Heart left ventricle (tissue), 16 donors: ENCODE data around the gene USP34. TPM values are rescaled to one million over a fixed set of nuclear protein-coding genes. Genes with fewer than 3 reads are reported as not detected.

Experiments
- ATAC-seq, 4 donors: fragments of 200-7000 bp; cut with Tn5 transposase; one replicate each; pipeline ENCODE4 v1.9.1; 2020 to 2022; ENCODE audit warnings: moderate library complexity in 4 of 4, mild to moderate bottlenecking in 3 of 4, moderate number of reproducible peaks in 1 of 4
- DNase-seq, 5 donors: peaks; one replicate each; pipeline ENCODE4 v3.0.0-alpha.2; 2020
- H3K27ac ChIP-seq, 12 donors: fragments of 200-600 bp; sonication (generic) in 4 of 12; one replicate each; pipeline versions ENCODE4 v1.5.0 to v1.8.0; 2016 to 2022; ENCODE audit warnings: mild to moderate bottlenecking in 2 of 12
- H3K27me3 ChIP-seq, 9 donors: fragments of 200-600 bp; sonication (generic) in 2 of 9; one replicate each; pipeline versions ENCODE4 v1.5.1 to v1.8.0; 2016 to 2022; ENCODE audit warnings: mild to moderate bottlenecking in 3 of 9
- H3K36me3 ChIP-seq, 9 donors: fragments of 200-600 bp; sonication (generic) in 2 of 9; one replicate each; pipeline versions ENCODE4 v1.5.0 to v1.8.0; 2018 to 2022; ENCODE audit warnings: mild to moderate bottlenecking in 2 of 9
- H3K4me1 ChIP-seq, 12 donors: fragments of 200-600 bp; sonication (generic) in 4 of 12; one replicate each; pipeline versions ENCODE4 v1.5.0 to v1.8.0; 2016 to 2022; ENCODE audit warnings: mild to moderate bottlenecking in 3 of 12
- H3K4me3 ChIP-seq, 12 donors: fragments of 200-600 bp; sonication (generic) in 4 of 12; one replicate each; pipeline versions ENCODE4 v1.5.0 to v1.8.0; 2017 to 2022; ENCODE audit warnings: mild to moderate bottlenecking in 9 of 12, moderate library complexity in 4 of 12
- H3K9me3 ChIP-seq, 12 donors: fragments of 200-600 bp; sonication (generic) in 4 of 12; one replicate each; pipeline versions ENCODE4 v1.5.0 to v1.8.0; 2016 to 2022; ENCODE audit warnings: mild to moderate bottlenecking in 1 of 12
- POLR2A ChIP-seq, 2 donors: fragments of 450-650 bp; IDR thresholded peaks; one replicate each; pipeline ENCODE4 v1.6.1; 2017; ENCODE audit warnings: antibody characterized with exemption in 2 of 2, mild to moderate bottlenecking in 2 of 2, moderate library complexity in 2 of 2
- WGBS, 4 donors: extraction: QIAGEN DNeasy Blood & Tissue Kit in 2 of 4; methylation state at CpG; one replicate each; pipeline versions ENCODE4 v1.1.5 to v1.1.7; 2013 to 2018; 5-methylcytosine and 5-hydroxymethylcytosine counted together
- intact Hi-C, 10 donors: fragments of 100-400 bp; cut with DNase I; formaldehyde crosslinking; loops; one replicate each; pipeline versions ENCODE4 v1.11.1 to v1.14.2; 2022
- polyA plus RNA-seq, 2 donors: library from polyadenylated mRNA; stranded (reverse); fragments of 200-250 nt; gene quantifications; one replicate each; pipeline ENCODE4 v1.2.3, GENCODE V29; 2013
- total RNA-seq, 9 donors: library from RNA; depleted of rRNA in 2 of 9; stranded (reverse); fragments of >200 nt in 2 of 9; fragmentation: NEBNext Ultra II Directional in 3 of 9; extraction: Animal tissue kit (Norgen Biotek cat#: 25700) in 3 of 9; gene quantifications; one replicate each; pipeline versions ENCODE4 v1.1.0 to v1.2.4, GENCODE V29; 2016 to 2023
- TF ChIP-seq, protein P1 (sequence below), 12 donors: fragments of 200-600 bp; sonication (generic) in 4 of 12; IDR thresholded peaks; one replicate each; pipeline versions ENCODE4 v1.5.0 to v1.8.0; 2018 to 2022; ENCODE audit warnings: antibody characterized with exemption in 12 of 12, mild to moderate bottlenecking in 5 of 12
- donor health status: ischemic (EF 13 %, LVEDD 7.1; RV severe dilation, severe dysfunction).
- donor health status: healthy with polysubstance abuse.
- donor health status: DM: no; HTN: yes; CAD: no.
- donor health status: DM: no; HTN: no; CAD: no.
- donor health status: ischemic (EF 25% LVEDD 6.9; RV normal size, moderate dysfunction).
- donor health status: ischemic (EF 25% LVEDD 5.7; RV mildly dilated, moderate dysfunction).
- donor health status: healthy.
- donor health status: DM: yes; HTN: yes; CAD: no.
- donor health status: ischemic (EF 35%, LVEDD 5.7; RV mildly dilated, moderate dysfunction).
- donor health status: nonischemic (EF 11% LVEDD 7.7; RV severe dilation, severe dysfunction).
- donor health status: DM: yes; HTN: yes; CAD: no.
- donor health status: PGD.
- donor health status: ischemic (EF 29% LVEDD 5.4; RV normal size, mild dysfunction).
- donor health status: nonischemic (EF 23%, LVEDD 6.1; RV moderate dilation, normal function).

Gene USP34
- total and polyA plus RNA-seq, 11 donors = 33.3 to 82.8 (median 60.6) TPM

DNA sequence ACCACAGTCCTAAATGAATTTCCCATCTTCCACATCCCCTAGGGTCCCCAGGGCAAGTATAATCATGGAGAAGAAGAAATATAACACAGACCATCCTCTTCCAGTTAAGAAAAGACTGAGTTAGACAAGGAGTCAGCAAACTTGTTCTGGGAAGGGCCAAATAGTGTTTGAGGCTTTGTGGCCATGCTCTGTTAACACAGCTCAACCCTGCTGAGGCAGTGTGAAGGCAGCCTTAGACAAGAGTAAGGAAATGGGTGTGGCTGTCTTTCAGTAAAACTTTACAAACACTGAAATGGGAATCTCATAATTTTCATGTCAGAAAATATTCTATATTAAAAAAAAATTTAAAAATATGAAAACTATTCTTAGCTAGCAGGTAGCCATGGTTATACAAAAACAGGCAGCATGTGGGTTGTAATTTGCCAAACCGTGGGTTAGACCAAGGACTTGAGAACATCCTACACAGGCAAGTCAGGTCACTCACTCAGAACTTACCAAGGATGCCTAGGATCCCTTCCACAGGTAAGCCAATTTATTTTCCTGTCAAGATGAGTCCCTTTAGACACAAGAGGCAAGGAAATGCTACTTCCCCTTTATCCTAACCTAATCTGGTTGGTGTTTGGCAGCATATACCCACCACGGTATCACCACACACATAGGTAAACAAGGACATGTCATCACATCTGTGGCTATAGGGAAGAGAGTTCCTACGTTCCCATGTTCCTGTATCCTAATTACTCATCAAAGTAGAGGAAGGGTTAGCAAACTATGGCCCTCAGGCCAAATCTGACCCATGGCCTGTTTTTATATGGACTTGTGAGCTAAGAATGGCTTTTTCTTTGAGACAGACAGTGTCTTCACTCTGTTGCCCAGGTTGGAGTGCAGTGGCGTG is 277.0 kb downstream of the USP34 start:
- intact Hi-C loops = no loop called here
- Histone ChIP-seq H3K9me3 (no peaks in the 10 kb centered on the region), H3K27me3 (no peaks in the 10 kb centered on the region), H3K4me1 (peaks cover 0 to 12% (median 5%) of the 10 kb centered on the region in 12 donors), H3K27ac (peak overlapping the region in 1 of 12 donors; percentile 28), H3K4me3 (no peak overlapping the region), H3K36me3 (peaks cover 2 to 73% (median 65%) of the 10 kb centered on the region in 9 donors)
- TF ChIP-seq POLR2A (IDR thresholded peaks at IDR 0.05) = no peak
- TF ChIP-seq, protein P1, sequence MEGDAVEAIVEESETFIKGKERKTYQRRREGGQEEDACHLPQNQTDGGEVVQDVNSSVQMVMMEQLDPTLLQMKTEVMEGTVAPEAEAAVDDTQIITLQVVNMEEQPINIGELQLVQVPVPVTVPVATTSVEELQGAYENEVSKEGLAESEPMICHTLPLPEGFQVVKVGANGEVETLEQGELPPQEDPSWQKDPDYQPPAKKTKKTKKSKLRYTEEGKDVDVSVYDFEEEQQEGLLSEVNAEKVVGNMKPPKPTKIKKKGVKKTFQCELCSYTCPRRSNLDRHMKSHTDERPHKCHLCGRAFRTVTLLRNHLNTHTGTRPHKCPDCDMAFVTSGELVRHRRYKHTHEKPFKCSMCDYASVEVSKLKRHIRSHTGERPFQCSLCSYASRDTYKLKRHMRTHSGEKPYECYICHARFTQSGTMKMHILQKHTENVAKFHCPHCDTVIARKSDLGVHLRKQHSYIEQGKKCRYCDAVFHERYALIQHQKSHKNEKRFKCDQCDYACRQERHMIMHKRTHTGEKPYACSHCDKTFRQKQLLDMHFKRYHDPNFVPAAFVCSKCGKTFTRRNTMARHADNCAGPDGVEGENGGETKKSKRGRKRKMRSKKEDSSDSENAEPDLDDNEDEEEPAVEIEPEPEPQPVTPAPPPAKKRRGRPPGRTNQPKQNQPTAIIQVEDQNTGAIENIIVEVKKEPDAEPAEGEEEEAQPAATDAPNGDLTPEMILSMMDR (IDR thresholded peaks at IDR 0.05) = no peak
- 69 to 80% (median 76%) methylated on average over 4 of the region's 4 CpGs for WGBS, 4 donors
- DNase-seq (no peak), ATAC-seq (peak in 1 of 4 donors; percentile 8)

DNA sequence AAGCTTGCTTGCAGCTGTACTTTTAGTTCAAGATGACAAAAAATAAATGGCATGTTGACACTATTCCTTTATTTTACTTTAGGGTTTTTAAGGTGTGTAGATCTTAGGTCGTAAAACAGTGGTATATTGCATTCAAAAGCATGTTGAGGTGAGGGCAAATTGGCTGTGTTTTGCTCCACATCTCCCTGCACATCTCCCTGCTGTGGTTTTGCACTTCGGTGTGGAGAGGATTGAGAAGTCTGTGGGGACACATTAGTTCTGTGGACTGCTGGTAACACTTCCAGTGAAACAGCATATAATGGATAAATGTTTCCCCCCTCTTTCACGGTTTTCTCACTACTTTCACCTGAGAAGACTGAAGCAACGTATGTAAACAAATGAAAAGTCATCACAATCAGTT is 283.8 kb downstream of the USP34 start:
- no peak for TF ChIP-seq POLR2A (IDR thresholded peaks at IDR 0.05)
- TF ChIP-seq, protein P1 (IDR thresholded peaks at IDR 0.05) = no peak
- intact Hi-C loops = no loop called here
- peaks cover 2 to 100% (median 98%) of the 10 kb centered on the region in 9 donors for H3K36me3 ChIP-seq
- H3K9me3 ChIP-seq = no peaks in the 10 kb centered on the region
- no peak overlapping the region for H3K4me3 ChIP-seq
- no peak for DNase-seq
- H3K4me1 ChIP-seq = peaks cover 0 to 8% (median 3%) of the 10 kb centered on the region in 12 donors
- H3K27me3 ChIP-seq = no peaks in the 10 kb centered on the region
- ATAC-seq = no peak
- H3K27ac ChIP-seq = no peak overlapping the region
- WGBS, 4 donors = 86 to 93% (median 91%) methylated on average over 4 of the region's 4 CpGs

DNA sequence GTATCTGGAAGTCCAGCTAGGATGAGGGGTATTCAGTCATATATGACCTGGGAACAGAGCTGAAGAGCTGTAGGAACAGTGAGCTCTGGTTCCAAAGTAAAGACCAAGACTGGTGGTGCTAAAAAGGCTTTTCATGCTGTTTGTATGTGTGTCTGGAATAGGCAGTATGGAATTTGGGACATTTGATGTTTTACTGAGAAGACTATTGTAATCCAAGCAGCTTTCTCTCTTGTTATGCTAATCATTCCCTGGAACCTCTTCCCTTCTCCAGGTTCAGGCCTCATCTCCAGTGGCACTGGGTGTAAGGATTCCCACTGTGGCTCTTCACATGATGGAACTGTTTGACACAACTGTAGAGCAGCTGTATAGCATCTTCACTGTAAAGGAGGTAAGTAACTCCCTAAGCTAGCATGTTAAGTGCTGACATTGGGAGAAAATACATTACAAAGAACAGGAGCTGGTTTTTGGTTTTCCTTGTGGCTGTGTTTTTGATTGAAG is 285.6 kb downstream of the USP34 start:
- Histone ChIP-seq H3K27me3 (no peaks in the 10 kb centered on the region), H3K4me3 (no peak overlapping the region), H3K9me3 (no peaks in the 10 kb centered on the region), H3K27ac (no peak overlapping the region), H3K4me1 (peaks cover 0 to 26% (median 20%) of the 10 kb centered on the region in 12 donors), H3K36me3 (peaks cover 2 to 100% (median 98%) of the 10 kb centered on the region in 9 donors)
- intact Hi-C loops = no loop called here
- ATAC-seq = no peak
- no peak for DNase-seq
- TF ChIP-seq, protein P1 (IDR thresholded peaks at IDR 0.05) = no peak
- TF ChIP-seq POLR2A (IDR thresholded peaks at IDR 0.05) = no peak

DNA sequence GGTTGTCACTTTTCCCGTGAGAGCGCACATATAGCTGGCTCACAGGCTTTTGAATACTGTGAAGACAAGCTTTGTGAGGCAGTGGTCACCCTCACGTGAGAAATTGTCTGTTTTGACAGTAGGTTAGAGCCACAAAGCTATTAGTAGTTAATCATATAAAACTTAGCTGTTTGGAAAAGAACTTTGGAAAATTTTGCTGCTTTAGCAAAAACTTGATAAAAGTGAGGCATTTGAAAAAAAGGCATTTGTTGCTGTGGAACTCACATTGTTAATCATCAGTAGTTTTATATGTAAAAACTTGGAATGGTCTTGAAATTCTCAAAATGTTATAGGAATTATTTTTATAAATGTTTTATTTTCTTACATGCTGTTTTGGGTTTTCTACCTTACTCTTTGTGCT is 286.6 kb downstream of the USP34 start:
- no peak for DNase-seq
- peaks cover 0 to 37% (median 30%) of the 10 kb centered on the region in 12 donors for H3K4me1 ChIP-seq
- no peaks in the 10 kb centered on the region for H3K27me3 ChIP-seq
- H3K9me3 ChIP-seq = no peaks in the 10 kb centered on the region
- intact Hi-C loops = no loop called here
- H3K4me3 ChIP-seq = no peak overlapping the region
- no peak overlapping the region for H3K27ac ChIP-seq
- H3K36me3 ChIP-seq = peaks cover 0 to 95% (median 88%) of the 10 kb centered on the region in 9 donors
- 90 to 95% (median 93%) methylated on average over 3 of the region's 3 CpGs for WGBS, 4 donors
- TF ChIP-seq POLR2A (IDR thresholded peaks at IDR 0.05) = no peak
- TF ChIP-seq, protein P1 (IDR thresholded peaks at IDR 0.05) = no peak
- ATAC-seq = no peak
